Keratinocyte (primary cell): Measurements from ENCODE around the gene GATD1.

Experiments
- EZH2 ChIP-seq: IDR thresholded peaks from one replicate; pipeline ENCODE4 v1.6.1; 2012; ENCODE audit warnings: inconsistent platforms, mild to moderate bottlenecking, low read length, moderate library complexity
- TF ChIP-seq, protein P1 (sequence below), 3 experiments: IDR thresholded peaks in 1 of 3; conservative IDR thresholded peaks in 1 of 3; optimal IDR thresholded peaks in 1 of 3; 2 replicates in 2 of 3; 3 replicates in 1 of 3; pipeline versions ENCODE3 to v1.5.1; 2011; ENCODE audit warnings: low read length in 3 of 3, mild to moderate bottlenecking in 3 of 3, moderate library complexity in 2 of 3, control low read depth in 1 of 3, inconsistent platforms in 1 of 3; ENCODE audit not compliant: insufficient read depth in 2 of 3; ENCODE audit errors: extremely low read depth in 1 of 3

GRCh38 chr11:816433-816779, 39.1 kb upstream of the GATD1 start:
- TF ChIP-seq, protein P1, sequence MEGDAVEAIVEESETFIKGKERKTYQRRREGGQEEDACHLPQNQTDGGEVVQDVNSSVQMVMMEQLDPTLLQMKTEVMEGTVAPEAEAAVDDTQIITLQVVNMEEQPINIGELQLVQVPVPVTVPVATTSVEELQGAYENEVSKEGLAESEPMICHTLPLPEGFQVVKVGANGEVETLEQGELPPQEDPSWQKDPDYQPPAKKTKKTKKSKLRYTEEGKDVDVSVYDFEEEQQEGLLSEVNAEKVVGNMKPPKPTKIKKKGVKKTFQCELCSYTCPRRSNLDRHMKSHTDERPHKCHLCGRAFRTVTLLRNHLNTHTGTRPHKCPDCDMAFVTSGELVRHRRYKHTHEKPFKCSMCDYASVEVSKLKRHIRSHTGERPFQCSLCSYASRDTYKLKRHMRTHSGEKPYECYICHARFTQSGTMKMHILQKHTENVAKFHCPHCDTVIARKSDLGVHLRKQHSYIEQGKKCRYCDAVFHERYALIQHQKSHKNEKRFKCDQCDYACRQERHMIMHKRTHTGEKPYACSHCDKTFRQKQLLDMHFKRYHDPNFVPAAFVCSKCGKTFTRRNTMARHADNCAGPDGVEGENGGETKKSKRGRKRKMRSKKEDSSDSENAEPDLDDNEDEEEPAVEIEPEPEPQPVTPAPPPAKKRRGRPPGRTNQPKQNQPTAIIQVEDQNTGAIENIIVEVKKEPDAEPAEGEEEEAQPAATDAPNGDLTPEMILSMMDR (optimal IDR thresholded peaks at IDR 0.05 in 1 of 3, IDR thresholded peaks at IDR 0.05 in 1 of 3, conservative IDR thresholded peaks at IDR 0.05 in 1 of 3; ENCODE audit: extremely low read depth in 1 of 3, insufficient read depth in 2 of 3, low read length in 3 of 3) = no peak
- no peak for TF ChIP-seq EZH2
